H1 (cell line): Measurements from ENCODE around the gene ASRGL1. TPM values are rescaled to one million over a fixed set of nuclear protein-coding genes. Genes with fewer than 3 reads are reported as not detected.

Source experiments
- ATF3 ChIP-seq: IDR thresholded peaks from 2 replicates; pipeline ENCODE4 v1.6.1; 2011; ENCODE audit warnings: low read depth, mild to moderate bottlenecking, low read length; ENCODE audit not compliant: insufficient read depth
- CHD7 ChIP-seq: fragments of 300-600 bp; sonication (generic); IDR thresholded peaks from 2 replicates; pipeline ENCODE4 v1.7.1; 2012; ENCODE audit warnings: low read length, moderate library complexity, mild to moderate bottlenecking, inconsistent platforms; ENCODE audit not compliant: insufficient replicate concordance
- KDM1A ChIP-seq: fragments of 200-600, 300-600 bp; sonication (generic); IDR thresholded peaks from 2 replicates; pipeline ENCODE4 v1.7.1; 2016; ENCODE audit warnings: mild to moderate bottlenecking, low read length, borderline replicate concordance
- MAFK ChIP-seq: IDR thresholded peaks from 2 replicates; pipeline ENCODE4 v1.6.1; 2012; ENCODE audit warnings: low read depth, mild to moderate bottlenecking, improper control_type of control experiment, low read length
- POU5F1 ChIP-seq: IDR thresholded peaks from 2 replicates; pipeline ENCODE4 v1.6.1; 2011; ENCODE audit warnings: low read depth, mild to moderate bottlenecking, low read length, moderate library complexity
- SP2 ChIP-seq: IDR thresholded peaks from 2 replicates; pipeline ENCODE4 v1.6.1; 2012; ENCODE audit warnings: mild to moderate bottlenecking, low read length, inconsistent platforms
- SRF ChIP-seq: IDR thresholded peaks from 2 replicates; pipeline ENCODE4 v1.6.1; 2011; ENCODE audit warnings: mild to moderate bottlenecking, low read depth, low read length, moderate library complexity
- TEAD4 ChIP-seq: IDR thresholded peaks from 2 replicates; pipeline ENCODE4 v1.6.1; 2012; ENCODE audit warnings: low read depth, low read length, inconsistent platforms, mixed read lengths
- polyA plus RNA-seq, 7 experiments: library from polyadenylated mRNA; depleted of rRNA in 3 of 7; stranded (reverse) in 5 of 7; unstranded in 2 of 7; fragments of >200 nt in 5 of 7; fragments of 200-250 nt in 2 of 7; gene quantifications; 1 replicate in 5 of 7; 2 replicates in 1 of 7; 4 replicates in 1 of 7; pipeline versions ENCODE4 v1.2.1 to v1.2.3, GENCODE V29; 2011 to 2013; ENCODE audit warnings: missing spikeins in 2 of 7, mixed read lengths in 2 of 7
- total RNA-seq: library from RNA; stranded (reverse); fragmentation: NEBNext Ultra II Directional; extraction: Animal tissue kit (Norgen Biotek cat#: 25700); gene quantifications from 2 replicates; pipeline ENCODE4 v1.2.1, GENCODE V29; 2021
- TF ChIP-seq, protein P1 (sequence below): IDR thresholded peaks from 2 replicates; pipeline ENCODE4 v1.6.1; 2011; ENCODE audit warnings: low read length, improper control_type of control experiment

The ASRGL1 gene
- total and polyA plus RNA-seq, 2 of the 8 experiments (the other 6 are each of a cell fraction or from before 2014, with no cell fraction given), result 19.9 to 23.5 TPM

DNA sequence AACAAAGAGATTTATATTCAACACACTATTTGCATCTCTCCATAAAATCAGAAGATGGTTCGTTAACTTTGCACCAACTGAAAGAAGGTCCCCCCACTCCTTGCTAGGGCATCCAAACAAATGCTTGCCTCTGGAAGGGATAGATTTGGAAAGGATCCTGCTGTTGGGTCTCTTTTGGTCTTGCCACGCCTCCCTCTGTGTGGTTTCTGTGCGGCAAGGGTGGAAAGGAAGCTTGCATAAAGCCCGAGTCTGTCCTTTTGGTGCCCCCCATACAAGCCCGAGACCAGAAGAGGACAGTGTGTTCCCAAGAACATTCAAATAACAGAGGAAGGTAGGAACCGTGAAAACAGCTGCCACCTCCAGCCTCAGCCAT, 96.6 kb downstream of the ASRGL1 start (continued):
- TF ChIP-seq CHD7 (no peak), MAFK (no peak), POU5F1 (no peak), SP2 (no peak), TEAD4 (no peak), SRF (no peak), ATF3 (no peak), KDM1A (no peak)
- TF ChIP-seq, protein P1, sequence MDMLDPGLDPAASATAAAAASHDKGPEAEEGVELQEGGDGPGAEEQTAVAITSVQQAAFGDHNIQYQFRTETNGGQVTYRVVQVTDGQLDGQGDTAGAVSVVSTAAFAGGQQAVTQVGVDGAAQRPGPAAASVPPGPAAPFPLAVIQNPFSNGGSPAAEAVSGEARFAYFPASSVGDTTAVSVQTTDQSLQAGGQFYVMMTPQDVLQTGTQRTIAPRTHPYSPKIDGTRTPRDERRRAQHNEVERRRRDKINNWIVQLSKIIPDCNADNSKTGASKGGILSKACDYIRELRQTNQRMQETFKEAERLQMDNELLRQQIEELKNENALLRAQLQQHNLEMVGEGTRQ, result no peak
